Mucosa of gallbladder (tissue), 1 donor: ENCODE measurements around the gene KXD1. TPM values are rescaled to one million over a fixed set of nuclear protein-coding genes. Genes with fewer than 3 reads are reported as not detected.

Source experiments
- DNase-seq: peaks from one replicate; pipeline ENCODE4 v3.0.0-alpha.2; 2020; ENCODE audit warnings: low spot score
- total RNA-seq: library from RNA; stranded (reverse); gene quantifications from one replicate; pipeline ENCODE4 v1.2.1, GENCODE V29; 2021
- donor health status: DM: no; HTN: no; CAD: no.

Gene KXD1
- total RNA-seq, 1 donor from 2014 or later: 70.5 TPM

GRCh38 chr19:18601875-18602274, 44.2 kb downstream of the KXD1 start:
- DNase-seq: no peak

DNA sequence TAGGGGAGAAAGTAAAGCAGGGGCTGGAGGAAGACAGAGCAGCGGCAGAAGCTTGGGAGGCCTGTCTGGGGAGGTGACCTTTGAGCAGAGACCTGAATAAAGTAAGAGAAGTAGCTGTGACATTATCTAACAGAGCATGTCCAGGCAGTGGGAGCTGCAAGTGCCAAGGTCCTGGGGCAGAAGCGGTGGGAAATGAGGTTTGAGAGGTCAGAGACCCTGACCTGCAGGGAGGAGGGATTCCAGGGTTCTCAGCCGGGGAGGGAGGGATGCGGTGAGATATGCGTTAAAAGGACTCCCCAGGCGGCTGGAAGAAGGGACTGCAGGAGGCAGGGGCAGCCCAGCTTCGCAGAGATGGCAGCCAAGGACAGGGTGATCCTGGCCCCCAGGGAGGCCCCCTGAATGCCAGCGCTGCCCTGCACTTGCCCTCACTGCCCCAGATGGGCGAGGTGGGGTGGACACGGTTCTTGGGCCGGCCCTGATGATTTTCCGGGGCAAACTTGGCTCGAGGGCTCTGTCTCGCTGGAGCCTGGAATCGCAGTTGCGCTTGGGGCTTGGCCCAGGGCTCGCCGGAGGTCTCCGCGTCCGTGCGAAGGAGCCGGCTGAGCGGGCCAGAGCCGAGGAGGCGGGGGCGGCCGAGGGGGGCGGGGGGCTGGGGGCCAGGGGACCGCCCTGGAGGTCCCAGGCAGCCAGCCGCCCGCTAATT, 45.7 kb downstream of the KXD1 start:
- DNase-seq: no peak

GRCh38 chr19:18603958-18604819, 46.5 kb downstream of the KXD1 start:
- DNase-seq: no peak

- no peak for DNase-seq
Measured at GRCh38 chr19:18604820-18605159, 47.1 kb downstream of the KXD1 start.

DNA sequence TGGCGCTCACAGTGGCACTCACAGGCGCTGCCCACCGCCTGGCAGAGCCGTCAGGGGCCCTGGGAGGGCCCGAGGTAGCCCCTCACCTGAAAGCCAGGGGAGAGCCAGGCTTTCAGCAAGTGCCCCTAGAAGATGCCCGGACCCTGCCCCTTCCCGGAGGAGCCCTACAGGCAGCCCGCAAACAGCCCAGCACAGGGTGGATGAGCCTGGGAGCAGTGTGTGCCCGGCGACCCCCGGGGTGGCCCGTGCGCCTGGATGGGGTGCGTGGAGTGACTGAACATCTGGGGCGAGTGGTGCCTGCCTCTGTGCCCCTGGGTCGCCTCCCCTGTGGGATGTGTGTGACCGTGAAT, 47.5 kb downstream of the KXD1 start:
- DNase-seq: no peak

GRCh38 chr19:18605546-18606280, 48.0 kb downstream of the KXD1 start:
- DNase-seq: no peak

- no peak for DNase-seq
Measured at GRCh38 chr19:18606281-18607225, 48.9 kb downstream of the KXD1 start, which contains the start of gene CRLF1. Gene CRLF1 (minus strand): TSS chr19:18606799. CDS start chr19:18606656, 143 bp downstream.

GRCh38 chr19:18607226-18608101, 49.8 kb downstream of the KXD1 start:
- no peak for DNase-seq

DNA sequence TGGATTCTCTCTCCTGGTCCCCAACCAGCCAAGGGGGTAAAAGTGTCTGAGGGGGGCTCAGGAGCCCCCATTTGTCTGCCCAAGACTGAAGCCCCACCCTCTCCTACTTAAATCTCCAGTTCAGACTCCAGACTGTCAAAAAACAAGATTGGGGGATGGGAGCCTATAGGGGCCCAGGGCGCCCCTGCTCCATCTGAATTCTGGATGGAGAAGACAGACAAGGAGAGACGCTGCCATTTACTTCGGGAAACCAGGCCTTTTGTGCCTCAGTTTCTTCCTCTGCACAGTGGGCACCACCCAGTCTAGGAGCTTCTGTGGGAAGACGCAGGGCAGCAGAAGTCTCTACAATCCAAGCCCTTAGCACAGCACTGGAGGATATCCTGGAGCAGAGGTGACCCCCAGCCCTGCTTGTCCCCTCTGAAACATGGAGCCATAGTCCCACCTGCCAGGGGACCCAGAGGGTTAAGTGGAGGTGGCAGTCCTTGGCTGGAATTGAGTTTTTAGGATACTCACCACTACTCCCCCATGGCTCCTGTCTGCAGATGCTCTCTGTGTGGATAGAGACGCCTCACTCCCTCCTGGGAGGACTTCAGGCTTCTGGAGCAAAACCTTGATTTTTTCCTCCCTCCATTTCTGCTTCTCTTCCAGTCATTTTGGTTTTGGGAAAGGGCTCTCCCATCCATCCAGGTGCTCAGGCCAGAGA, 50.6 kb downstream of the KXD1 start:
- no peak for DNase-seq

- DNase-seq: no peak
Measured at GRCh38 chr19:18608805-18609716, 51.4 kb downstream of the KXD1 start.

- no peak for DNase-seq
Measured at GRCh38 chr19:18609717-18610051, 52.0 kb downstream of the KXD1 start.

DNA sequence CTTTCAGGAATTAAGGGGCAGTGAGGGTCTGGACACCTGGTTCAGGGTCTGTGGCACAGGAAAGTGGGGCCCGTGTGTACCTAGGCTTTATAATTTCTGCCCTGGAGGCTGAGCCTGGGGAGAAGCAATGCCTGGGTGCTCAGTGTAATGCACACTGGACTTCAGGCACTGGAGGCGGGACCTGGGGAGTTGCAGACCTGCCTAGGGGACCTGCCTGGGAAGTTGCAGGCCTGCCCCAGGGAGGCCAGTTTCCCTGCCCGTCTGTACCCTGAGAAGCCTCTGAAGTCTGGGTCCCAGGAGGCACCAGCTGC, 52.5 kb downstream of the KXD1 start:
- DNase-seq: no peak

- no peak for DNase-seq
Measured at GRCh38 chr19:18610556-18611326, 53.1 kb downstream of the KXD1 start.

DNA sequence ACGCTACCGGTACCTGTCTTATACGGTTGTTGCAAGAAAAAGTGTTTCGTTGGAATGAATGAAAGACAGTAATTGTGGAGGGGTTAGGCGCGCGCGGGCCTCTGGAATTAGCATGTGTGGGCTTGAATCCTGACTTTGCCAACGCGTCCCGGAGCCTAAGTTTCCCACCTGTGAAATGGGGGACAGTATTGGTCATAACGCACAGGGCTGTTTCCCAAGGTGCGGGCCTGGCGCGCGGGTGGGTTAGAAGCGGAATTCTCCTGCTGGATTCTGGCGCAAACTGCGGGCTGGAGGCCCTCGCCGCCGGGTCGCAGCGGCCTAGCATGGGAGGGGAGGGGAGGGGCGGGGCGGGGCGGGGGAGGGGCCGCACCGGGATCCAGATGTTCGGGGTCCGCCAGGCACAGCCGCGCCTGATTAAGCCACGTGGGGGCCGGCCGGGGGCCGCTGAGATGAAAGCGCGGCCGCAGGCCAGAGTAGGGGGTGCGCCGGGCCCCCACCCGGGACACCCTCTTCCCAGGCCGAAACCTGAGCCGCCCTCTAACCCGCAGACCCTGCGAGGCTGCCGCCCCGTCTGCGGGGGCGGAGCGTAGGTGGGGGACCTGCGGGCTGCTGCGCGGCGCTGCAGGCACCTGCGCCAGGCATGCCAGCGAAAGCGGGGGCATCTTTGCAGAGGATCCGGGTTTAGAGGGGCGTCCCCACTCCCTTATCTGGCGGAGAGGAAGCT, 53.8 kb downstream of the KXD1 start:
- no peak for DNase-seq

DNA sequence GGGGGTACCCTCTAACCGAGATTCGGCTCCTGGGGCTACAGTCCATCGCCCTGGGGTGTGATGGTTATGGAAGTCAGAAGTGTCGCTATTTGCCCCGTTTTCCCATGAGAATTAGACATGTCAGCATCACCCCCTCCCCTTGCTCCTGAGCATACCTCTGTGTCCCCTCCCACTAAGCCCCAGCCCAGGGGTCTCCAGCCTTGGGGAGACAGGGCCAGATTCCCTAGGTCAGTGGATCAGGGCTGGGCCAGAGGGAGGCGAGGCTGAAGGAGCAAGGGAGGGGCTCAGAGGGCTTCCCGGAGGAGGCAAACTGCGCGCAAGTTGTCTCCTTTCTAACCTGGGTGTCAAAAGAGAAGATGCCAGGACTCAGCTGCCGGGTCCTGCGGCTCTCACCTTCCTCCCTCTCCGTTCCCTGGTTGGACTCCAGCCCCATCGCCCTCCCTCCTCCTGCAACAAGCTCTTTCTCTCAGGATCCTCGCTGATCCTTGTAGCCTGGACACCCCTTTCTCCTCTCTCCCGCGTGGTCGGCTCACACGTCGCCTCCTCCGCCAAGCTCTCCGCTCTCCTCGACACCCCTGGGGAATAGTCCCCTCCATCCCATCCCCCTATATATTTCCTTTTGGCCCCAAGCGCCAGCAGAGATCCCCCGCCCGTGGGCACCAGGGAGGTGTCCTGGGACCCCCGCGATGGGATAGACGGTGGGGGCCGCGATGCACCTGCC, 54.5 kb downstream of the KXD1 start:
- no peak for DNase-seq

DNA sequence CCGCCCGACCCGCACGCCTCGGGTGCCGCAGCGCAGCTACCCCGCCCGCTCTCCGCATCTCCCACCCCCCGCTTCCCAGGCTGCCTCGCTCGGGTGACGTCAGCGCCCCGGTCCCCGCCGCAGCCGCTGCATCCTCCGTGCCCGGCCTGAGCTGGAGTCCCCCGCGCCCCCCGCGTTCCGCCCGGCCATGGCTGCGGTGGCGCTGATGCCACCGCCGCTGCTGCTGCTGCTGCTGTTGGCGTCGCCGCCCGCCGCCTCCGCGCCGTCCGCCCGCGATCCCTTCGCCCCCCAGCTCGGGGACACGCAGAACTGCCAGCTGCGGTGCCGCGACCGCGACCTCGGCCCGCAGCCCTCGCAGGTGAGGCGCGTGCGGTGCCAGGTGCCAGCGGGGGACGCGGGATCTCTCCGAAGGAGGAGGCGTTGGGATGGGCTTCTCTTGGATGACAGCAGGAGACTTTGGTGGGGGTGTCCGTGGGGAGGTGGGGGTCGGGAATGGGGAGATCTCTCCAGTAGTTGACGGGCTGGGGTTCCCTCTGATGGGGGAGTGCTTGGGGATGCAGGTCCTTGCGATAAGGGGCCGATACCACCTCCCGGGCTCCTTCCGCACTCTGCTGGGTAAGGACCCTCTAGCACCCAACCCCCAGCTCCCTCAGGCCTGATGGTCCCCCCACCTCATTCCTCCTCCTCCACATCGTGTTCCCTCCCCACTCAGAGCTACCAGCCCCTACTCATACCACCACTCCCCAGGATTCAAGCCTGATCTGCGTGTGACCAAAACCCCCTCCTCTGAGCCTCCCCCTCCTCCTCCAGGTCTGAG, 55.3 kb downstream of the KXD1 start, which contains the start of gene TMEM59L:
Gene TMEM59L (plus strand): TSS at position 99 of the 817 bp plus-strand sequence. CDS start 89 bp downstream, at position 188.
- no peak for DNase-seq
